Hepatocyte (in vitro differentiated cells): ENCODE measurements around the gene SNAPC5.

Experiments
- CTCF ChIP-seq: fragments of 200-600 bp; sonication (generic); IDR thresholded peaks from 2 replicates; pipeline ENCODE4 v1.5.1; 2016; ENCODE audit warnings: antibody characterized with exemption, mild to moderate bottlenecking; ENCODE audit not compliant: poor library complexity
- EZH2phosphoT487 ChIP-seq: fragments of 200-600 bp; sonication (generic); IDR thresholded peaks from one replicate; pipeline ENCODE4 v1.6.1; 2018; ENCODE audit warnings: antibody characterized with exemption, mild to moderate bottlenecking, low read depth, moderate library complexity; ENCODE audit not compliant: unreplicated experiment, severe bottlenecking

GRCh38 chr15:66452420-66452819 is 45.1 kb downstream of the SNAPC5 start:
- no peak for TF ChIP-seq CTCF
- TF ChIP-seq EZH2phosphoT487, result no peak
